GM12892 (cell line): ENCODE data around the gene ADCY9.
"Not testable (repeated sequence)": the region's sequence is repeated elsewhere in the genome, so short reads cannot be mapped to it uniquely, and the experiment has no call there.

Experiments
- DNase-seq: peaks from one replicate; pipeline ENCODE4 v3.0.0; 2011; ENCODE audit not compliant: insufficient read length
- FAIRE-seq: peaks from 2 replicates; lab custom pipeline; 2011; peaks lifted over from hg19 to GRCh38; lab: Jason Lieb, UNC
- POLR2A ChIP-seq: IDR thresholded peaks from 2 replicates; pipeline ENCODE4 v1.6.1; 2011; ENCODE audit warnings: low read depth, low read length, control low read depth
- POLR2AphosphoS5 ChIP-seq: IDR thresholded peaks from 2 replicates; pipeline ENCODE4 v1.6.1; 2011; ENCODE audit warnings: low read depth, low read length, control low read depth
- TAF1 ChIP-seq: IDR thresholded peaks from 2 replicates; pipeline ENCODE4 v1.6.1; 2011; ENCODE audit warnings: low read depth, mild to moderate bottlenecking, control low read depth, low read length, borderline replicate concordance

Gene ADCY9

GRCh38 chr16:4075534-4075933 is 40.7 kb downstream of the ADCY9 start:
- FAIRE-seq (no peak), DNase-seq (no peak)
- TF ChIP-seq TAF1: no peak
- TF ChIP-seq POLR2AphosphoS5: no peak
- TF ChIP-seq POLR2A: no peak

GRCh38 chr16:4073150-4073549 is 43.1 kb downstream of the ADCY9 start:
- FAIRE-seq, DNase-seq: not testable (repeated sequence)

GRCh38 chr16:4071686-4072561 is 44.3 kb downstream of the ADCY9 start:
- FAIRE-seq (no peak), DNase-seq (no peak)
- no peak for TF ChIP-seq POLR2AphosphoS5
- TF ChIP-seq POLR2A: no peak
- no peak for TF ChIP-seq TAF1

- FAIRE-seq (no peak), DNase-seq (no peak)
- TF ChIP-seq POLR2AphosphoS5: no peak
- no peak for TF ChIP-seq TAF1
- no peak for TF ChIP-seq POLR2A
Measured at GRCh38 chr16:4070936-4071335, 45.3 kb downstream of the ADCY9 start.

- FAIRE-seq (no peak), DNase-seq (no peak)
- TF ChIP-seq POLR2AphosphoS5 (no peak), POLR2A (no peak), TAF1 (no peak)
Measured at GRCh38 chr16:4067262-4068001, 48.8 kb downstream of the ADCY9 start.

GRCh38 chr16:4064950-4065352 is 51.3 kb downstream of the ADCY9 start:
- FAIRE-seq: no peak
- no peak for TF ChIP-seq TAF1
- TF ChIP-seq POLR2A: no peak
- no peak for TF ChIP-seq POLR2AphosphoS5
- no peak for DNase-seq

- DNase-seq (no peak), FAIRE-seq (no peak)
- TF ChIP-seq POLR2AphosphoS5 (no peak), POLR2A (no peak), TAF1 (no peak)
Measured at GRCh38 chr16:4062212-4062802, 53.9 kb downstream of the ADCY9 start.

GRCh38 chr16:4060823-4061222 is 55.4 kb downstream of the ADCY9 start:
- no peak for FAIRE-seq

GRCh38 chr16:4060009-4060408 is 56.2 kb downstream of the ADCY9 start:
- FAIRE-seq: no peak

More at GRCh38 chr16:4060823-4061222, 55.4 kb downstream of the ADCY9 start:
- no peak for DNase-seq
- TF ChIP-seq POLR2A (no peak), TAF1 (no peak), POLR2AphosphoS5 (no peak)

GRCh38 chr16:4058386-4058785 is 57.9 kb downstream of the ADCY9 start:
- DNase-seq: no peak
- FAIRE-seq: no peak
- TF ChIP-seq POLR2AphosphoS5: no peak
- TF ChIP-seq POLR2A: no peak
- TF ChIP-seq TAF1: no peak

More at GRCh38 chr16:4060009-4060408, 56.2 kb downstream of the ADCY9 start:
- DNase-seq: no peak
- TF ChIP-seq POLR2AphosphoS5 (no peak), POLR2A (no peak), TAF1 (no peak)

GRCh38 chr16:4057439-4057877 is 58.8 kb downstream of the ADCY9 start:
- TF ChIP-seq POLR2AphosphoS5: no peak
- no peak for TF ChIP-seq POLR2A
- TF ChIP-seq TAF1: no peak
- DNase-seq: no peak

More at GRCh38 chr16:4057439-4057877, 58.8 kb downstream of the ADCY9 start:
- no peak for FAIRE-seq
